OCI-LY3 (cell line): ENCODE results near the gene SPG21.

Source experiments
- CTCF ChIP-seq: fragments of 200-600, 300-600 bp; sonication (generic); IDR thresholded peaks from 2 replicates; pipeline ENCODE4 v1.5.1; 2014; ENCODE audit warnings: antibody characterized with exemption, low read length, low read depth
- EZH2phosphoT487 ChIP-seq: fragments of 200-600 bp; shearing (Covaris generic); IDR thresholded peaks from 2 replicates; pipeline ENCODE4 v1.6.1; 2018; ENCODE audit warnings: antibody characterized with exemption, mixed run types, low read depth

- TF ChIP-seq CTCF = no peak
- no peak for TF ChIP-seq EZH2phosphoT487
Observed at GRCh38 chr15:64969401-64969800, 20.3 kb downstream of the SPG21 start.
